NB4 (cell line): Measurements from ENCODE around the gene GRM8.

Source experiments
- DNase-seq: peaks from one replicate; pipeline ENCODE4 v3.0.0; 2010; ENCODE audit warnings: low read depth
- H3K4me3 ChIP-seq: one replicate; pipeline ENCODE4 v1.5.1; 2011; ENCODE audit warnings: mild to moderate bottlenecking, low read depth, low read length, moderate library complexity
- MYC ChIP-seq: IDR thresholded peaks from 2 replicates; pipeline ENCODE4 v1.6.1; 2011; ENCODE audit warnings: low read depth, low read length
- POLR2A ChIP-seq: IDR thresholded peaks from 2 replicates; pipeline ENCODE4 v1.6.1; 2011; ENCODE audit warnings: mild to moderate bottlenecking; ENCODE audit not compliant: insufficient read length; ENCODE audit errors: extremely low read depth
- TF ChIP-seq, protein P1 (sequence below): IDR thresholded peaks from one replicate; pipeline ENCODE4 v1.5.1; 2012; ENCODE audit warnings: low read depth, low read length
- TF ChIP-seq, protein P2 (sequence below): IDR thresholded peaks from 2 replicates; pipeline ENCODE4 v1.6.1; 2011; ENCODE audit warnings: low read depth, low read length

GRM8 gene

DNA sequence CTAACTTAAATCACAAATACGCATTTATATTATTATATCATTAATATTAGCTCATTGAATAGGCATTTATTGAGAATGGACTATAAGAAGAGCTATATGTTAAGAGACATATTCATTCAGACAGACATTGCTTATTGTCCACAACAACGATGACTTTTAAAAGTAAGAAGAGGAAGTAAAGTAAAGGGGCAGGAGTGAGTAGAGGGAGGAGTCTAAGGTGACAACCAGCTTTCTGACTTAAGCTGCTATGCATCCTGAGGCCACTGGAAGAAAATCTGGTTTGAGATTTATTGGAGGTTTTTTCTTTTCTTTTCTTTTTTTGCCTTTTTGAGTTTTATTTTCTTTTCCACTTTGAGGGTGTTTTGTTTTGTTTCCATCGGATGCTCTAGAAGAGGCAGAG is 723.5 kb downstream of the GRM8 start:
- peak; percentile 14 for DNase-seq
- H3K4me3 ChIP-seq = no peak overlapping the region
- TF ChIP-seq, protein P1, sequence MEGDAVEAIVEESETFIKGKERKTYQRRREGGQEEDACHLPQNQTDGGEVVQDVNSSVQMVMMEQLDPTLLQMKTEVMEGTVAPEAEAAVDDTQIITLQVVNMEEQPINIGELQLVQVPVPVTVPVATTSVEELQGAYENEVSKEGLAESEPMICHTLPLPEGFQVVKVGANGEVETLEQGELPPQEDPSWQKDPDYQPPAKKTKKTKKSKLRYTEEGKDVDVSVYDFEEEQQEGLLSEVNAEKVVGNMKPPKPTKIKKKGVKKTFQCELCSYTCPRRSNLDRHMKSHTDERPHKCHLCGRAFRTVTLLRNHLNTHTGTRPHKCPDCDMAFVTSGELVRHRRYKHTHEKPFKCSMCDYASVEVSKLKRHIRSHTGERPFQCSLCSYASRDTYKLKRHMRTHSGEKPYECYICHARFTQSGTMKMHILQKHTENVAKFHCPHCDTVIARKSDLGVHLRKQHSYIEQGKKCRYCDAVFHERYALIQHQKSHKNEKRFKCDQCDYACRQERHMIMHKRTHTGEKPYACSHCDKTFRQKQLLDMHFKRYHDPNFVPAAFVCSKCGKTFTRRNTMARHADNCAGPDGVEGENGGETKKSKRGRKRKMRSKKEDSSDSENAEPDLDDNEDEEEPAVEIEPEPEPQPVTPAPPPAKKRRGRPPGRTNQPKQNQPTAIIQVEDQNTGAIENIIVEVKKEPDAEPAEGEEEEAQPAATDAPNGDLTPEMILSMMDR = no peak

DNA sequence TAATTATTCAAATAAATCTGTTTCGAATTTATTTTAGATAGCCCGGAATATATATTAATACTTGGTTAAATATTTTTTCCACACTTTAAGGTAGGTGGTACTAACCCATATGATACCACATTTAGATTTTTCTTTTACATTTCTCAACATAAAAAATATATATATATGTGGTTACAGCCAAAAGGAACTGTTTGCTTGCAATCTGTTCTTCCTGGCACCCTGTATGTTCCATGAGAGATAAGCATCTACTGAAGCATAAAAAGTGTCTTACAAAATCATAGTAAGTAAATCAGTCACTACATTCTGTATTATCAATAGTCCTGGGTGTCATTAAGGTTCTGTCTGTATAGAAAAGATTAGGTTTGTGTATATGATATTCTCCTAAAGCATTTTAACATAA is 726.8 kb downstream of the GRM8 start:
- no peak overlapping the region for H3K4me3 ChIP-seq
- TF ChIP-seq, protein P1 = no peak
- no peak for TF ChIP-seq MYC
- TF ChIP-seq, protein P2, sequence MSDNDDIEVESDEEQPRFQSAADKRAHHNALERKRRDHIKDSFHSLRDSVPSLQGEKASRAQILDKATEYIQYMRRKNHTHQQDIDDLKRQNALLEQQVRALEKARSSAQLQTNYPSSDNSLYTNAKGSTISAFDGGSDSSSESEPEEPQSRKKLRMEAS = no peak
- DNase-seq = no peak

DNA sequence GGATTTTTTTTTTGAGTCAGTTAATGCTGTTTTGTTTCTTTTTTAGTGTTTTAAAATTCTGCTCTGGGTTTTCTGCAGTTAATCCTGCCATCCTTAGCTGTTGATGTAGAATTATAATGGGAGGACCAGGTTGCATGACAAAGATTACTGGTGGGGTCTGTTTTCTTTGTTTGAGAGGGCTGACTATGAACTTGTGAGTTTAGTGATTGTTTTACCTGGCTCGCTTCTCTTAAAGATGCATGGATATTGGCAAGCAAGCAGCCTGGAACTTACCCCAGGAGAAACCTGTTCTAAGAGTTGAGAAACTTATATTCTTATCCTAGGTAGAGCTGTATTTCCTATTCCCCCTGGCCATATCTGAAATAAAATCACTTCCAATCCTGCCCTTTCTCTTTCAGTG is 727.8 kb downstream of the GRM8 start:
- H3K4me3 ChIP-seq = no peak overlapping the region
- TF ChIP-seq, protein P1 = no peak
- TF ChIP-seq, protein P2 = no peak
- TF ChIP-seq MYC (no peak), POLR2A (no peak)
- DNase-seq = no peak

DNA sequence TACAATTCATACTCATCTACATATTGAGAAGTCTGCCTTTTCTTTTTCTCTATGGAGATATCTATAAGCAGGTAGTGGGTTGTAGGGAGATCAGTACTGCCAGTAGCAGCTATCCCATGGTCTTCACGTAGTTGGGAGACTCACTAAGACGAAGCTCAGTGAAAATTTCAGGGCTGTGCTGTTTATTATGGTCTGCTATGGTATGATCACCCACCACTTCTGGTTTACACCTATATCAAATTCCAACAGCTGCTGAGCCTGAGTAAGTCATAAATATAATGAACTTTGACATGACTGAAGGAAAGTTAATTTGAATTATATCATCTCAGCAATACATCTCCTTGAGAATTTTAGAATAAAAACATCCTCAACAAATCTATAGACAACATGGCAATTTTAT is 741.7 kb downstream of the GRM8 start:
- TF ChIP-seq, protein P1 = no peak
- TF ChIP-seq, protein P2 = no peak
- TF ChIP-seq POLR2A = no peak
- TF ChIP-seq MYC = no peak
- no peak for DNase-seq
- H3K4me3 ChIP-seq = no peak overlapping the region

DNA sequence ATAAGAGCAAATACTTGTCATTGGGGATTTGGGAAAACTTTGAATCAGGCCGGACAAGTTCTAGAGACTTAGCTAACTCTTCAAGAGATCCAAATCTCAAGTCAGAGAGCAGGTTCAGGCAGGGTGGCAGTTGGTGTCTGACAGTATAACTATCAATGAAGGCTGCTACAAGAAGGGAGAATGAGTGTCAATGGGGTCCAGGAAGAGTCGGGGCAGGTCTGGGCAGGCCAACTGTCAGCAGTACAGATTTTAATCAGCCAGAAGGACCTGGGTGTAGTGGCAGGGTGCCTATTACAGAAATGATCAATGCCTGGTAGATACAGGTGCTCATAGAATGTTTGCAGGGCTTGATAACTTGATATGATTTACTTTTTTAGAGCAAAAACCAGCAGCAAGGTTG is 751.1 kb downstream of the GRM8 start:
- TF ChIP-seq POLR2A = no peak
- TF ChIP-seq, protein P2 = no peak
- TF ChIP-seq, protein P1 = no peak
- TF ChIP-seq MYC = no peak
- H3K4me3 ChIP-seq = no peak overlapping the region
- DNase-seq = no peak

DNA sequence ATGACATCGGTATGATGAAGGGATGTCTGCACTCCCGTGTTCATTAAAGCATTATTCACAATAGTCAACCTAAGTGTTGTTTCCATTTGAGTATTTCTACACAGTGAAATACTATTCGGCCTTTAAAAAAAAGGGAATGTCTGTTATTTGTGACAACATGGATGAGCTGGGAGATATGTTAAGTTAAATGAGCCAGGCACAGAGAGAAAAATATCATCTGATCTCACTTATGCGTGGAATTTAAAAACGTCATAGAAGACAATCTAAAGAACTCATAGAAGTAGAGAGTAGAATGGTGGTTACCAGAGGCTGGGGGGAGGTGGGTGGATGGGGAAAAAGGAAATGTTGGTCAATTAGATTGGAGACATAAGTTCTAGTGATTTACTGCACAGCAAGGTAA is 753.3 kb downstream of the GRM8 start:
- no peak overlapping the region for H3K4me3 ChIP-seq
- TF ChIP-seq POLR2A (no peak), MYC (no peak)
- TF ChIP-seq, protein P2 = no peak
- TF ChIP-seq, protein P1 = no peak
- DNase-seq = no peak
